GM12878 (cell line): Measurements from ENCODE around the gene SULF2. TPM values are rescaled to one million over a fixed set of nuclear protein-coding genes. Genes with fewer than 3 reads are reported as not detected.

Experiments
- ATAC-seq: fragments of 200-7000 bp; cut with Tn5 transposase; 3 replicates; pipeline ENCODE4 v1.9.1; 2020; ENCODE audit warnings: mild to moderate bottlenecking, moderate library complexity
- BruUV-seq: library from RNA; stranded (reverse); fragments of 400-500 nt; replicated peaks from 2 replicates; lab custom pipeline; 2021; lab: Mats Ljungman, UMichigan
- CTCF ChIA-PET: fragments of 300-600 bp; sonication (Branson Sonifier 250); formaldehyde crosslinking; extraction: SDS; loops from one replicate; lab custom pipeline; 2021; ENCODE audit warnings: inconsistent platforms; lab: Yijun Ruan, JAX
- POLR2A ChIA-PET: fragments of 350-600 bp; formaldehyde crosslinking; extraction: SDS; loops from one replicate; lab custom pipeline; 2021; ENCODE audit warnings: inconsistent platforms; lab: Charles Lee
- RAD21 ChIA-PET: fragments of 300-600 bp; sonication (Branson Sonifier 250); formaldehyde crosslinking; loops from one replicate; lab custom pipeline; 2023; ENCODE audit warnings: antibody characterized with exemption; ENCODE audit not compliant: unreplicated experiment; lab: Charles Lee
- SMC1A ChIA-PET: fragments of 300-600 bp; sonication (Branson Sonifier 250); formaldehyde crosslinking; loops from one replicate; lab custom pipeline; 2023; ENCODE audit not compliant: unreplicated experiment, uncharacterized antibody; lab: Charles Lee
- DNase-seq: peaks from one replicate; pipeline ENCODE4 v3.0.0-alpha.2; 2011; ENCODE audit warnings: low read depth, low spot score
- FAIRE-seq: peaks from 3 replicates; lab custom pipeline; 2011; peaks lifted over from hg19 to GRCh38; lab: Jason Lieb, UNC
- H2AFZ ChIP-seq: 2 replicates; pipeline ENCODE4 v1.6.0; 2011; ENCODE audit warnings: low read depth, low read length, control low read depth; ENCODE audit not compliant: control insufficient read depth
- H3K27ac ChIP-seq: 2 replicates; pipeline ENCODE4 v1.5.1; 2011; ENCODE audit warnings: control low read depth; ENCODE audit not compliant: control insufficient read depth, insufficient read depth
- H3K27me3 ChIP-seq, 2 experiments: replicated peaks in 1 of 2; 2 replicates each; pipeline versions ENCODE4 v1.6.0 to v1.6.1; 2011; ENCODE audit warnings: low read length in 1 of 2; ENCODE audit not compliant: control insufficient read depth in 2 of 2, insufficient read depth in 2 of 2
- H3K36me3 ChIP-seq, 2 experiments: 2 replicates each; pipeline ENCODE4 v1.5.1; 2011; ENCODE audit warnings: low read length in 1 of 2; ENCODE audit not compliant: control insufficient read depth in 2 of 2, insufficient read depth in 2 of 2
- H3K4me1 ChIP-seq: 2 replicates; pipeline ENCODE4 v1.6.1; 2011; ENCODE audit warnings: mild to moderate bottlenecking, low read length, moderate library complexity, mixed read lengths; ENCODE audit not compliant: control insufficient read depth, insufficient read depth
- H3K4me2 ChIP-seq: 2 replicates; pipeline ENCODE4 v1.6.0; 2011; ENCODE audit warnings: control low read depth; ENCODE audit not compliant: control insufficient read depth, insufficient read depth
- H3K4me3 ChIP-seq: fragments of 200-600 bp; sonication (generic); 2 replicates; pipeline ENCODE4 v1.5.1; 2016
- H3K79me2 ChIP-seq: 2 replicates; pipeline ENCODE4 v1.6.0; 2011; ENCODE audit warnings: low read length; ENCODE audit not compliant: control insufficient read depth, insufficient read depth
- H3K9ac ChIP-seq: 2 replicates; pipeline ENCODE4 v1.8.0; 2011; ENCODE audit warnings: low read length, control low read depth, mixed read lengths; ENCODE audit not compliant: control insufficient read depth, insufficient read depth
- H3K9me3 ChIP-seq: replicated peaks from 3 replicates; pipeline ENCODE4 v1.5.1; 2011; ENCODE audit warnings: mild to moderate bottlenecking, low read length; ENCODE audit not compliant: control insufficient read depth, insufficient read depth
- H4K20me1 ChIP-seq: 2 replicates; pipeline ENCODE4 v1.6.0; 2011; ENCODE audit not compliant: control insufficient read depth, insufficient read depth
- ATF7 ChIP-seq: fragments of 450-650 bp; IDR thresholded peaks from 2 replicates; pipeline ENCODE4 v1.6.1; 2016; ENCODE audit warnings: low read depth, mild to moderate bottlenecking
- BHLHE40 ChIP-seq, 2 experiments: fragments of 450-650 bp in 1 of 2; IDR thresholded peaks; 2 replicates each; pipeline ENCODE4 v1.6.1; 2011 to 2017; ENCODE audit warnings: low read depth in 2 of 2, borderline replicate concordance in 1 of 2, improper control_type of control experiment in 1 of 2, low read length in 1 of 2, mild to moderate bottlenecking in 1 of 2
- CHD2 ChIP-seq: IDR thresholded peaks from 2 replicates; pipeline ENCODE4 v1.6.1; 2011; ENCODE audit warnings: low read depth, low read length, improper control_type of control experiment, borderline replicate concordance
- ETV6 ChIP-seq, 2 experiments: fragments of 450-650 bp in 1 of 2; IDR thresholded peaks in 1 of 2; conservative IDR thresholded peaks in 1 of 2; 2 replicates each; pipeline ENCODE4 v1.6.1; 2014; ENCODE audit warnings: antibody characterized with exemption in 1 of 2, borderline replicate concordance in 1 of 2, low read depth in 1 of 2, mild to moderate bottlenecking in 1 of 2, moderate library complexity in 1 of 2
- HDGF ChIP-seq: fragments of 450-650 bp; IDR thresholded peaks from 2 replicates; pipeline ENCODE4 v1.6.1; 2016; ENCODE audit warnings: antibody characterized with exemption
- NR2F1 ChIP-seq: fragments of 450-650 bp; conservative IDR thresholded peaks from 2 replicates; pipeline ENCODE4 v1.6.1; 2017; ENCODE audit warnings: mild to moderate bottlenecking
- POLR2A ChIP-seq: IDR thresholded peaks from 2 replicates; pipeline ENCODE4 v1.6.1; 2011; ENCODE audit warnings: low read depth, mild to moderate bottlenecking, low read length
- POLR2AphosphoS2 ChIP-seq: IDR thresholded peaks from 2 replicates; pipeline ENCODE4 v1.6.1; 2011; ENCODE audit warnings: low read depth, mild to moderate bottlenecking, low read length, improper control_type of control experiment, moderate library complexity
- RUNX3 ChIP-seq: IDR thresholded peaks from 2 replicates; pipeline ENCODE4 v1.6.1; 2012; ENCODE audit warnings: low read length, inconsistent platforms
- SMC3 ChIP-seq: IDR thresholded peaks from 2 replicates; pipeline ENCODE4 v1.6.1; 2011; ENCODE audit warnings: low read length, improper control_type of control experiment, borderline replicate concordance
- SUZ12 ChIP-seq: fragments of 200-600 bp; sonication (generic); IDR thresholded peaks from one replicate; pipeline ENCODE4 v1.6.1; 2018; ENCODE audit warnings: antibody characterized with exemption, mild to moderate bottlenecking; ENCODE audit not compliant: unreplicated experiment
- TARDBP ChIP-seq: IDR thresholded peaks from 2 replicates; pipeline ENCODE4 v1.6.1; 2016; ENCODE audit warnings: borderline replicate concordance
- TCF7 ChIP-seq: IDR thresholded peaks from 2 replicates; pipeline ENCODE4 v1.6.1; 2014; ENCODE audit warnings: antibody characterized with exemption, borderline replicate concordance
- ZNF217 ChIP-seq: fragments of 450-650 bp; IDR thresholded peaks from 2 replicates; pipeline ENCODE4 v1.6.1; 2017; ENCODE audit warnings: antibody characterized with exemption, mild to moderate bottlenecking
- WGBS: methylation state at CpG from one replicate; pipeline ENCODE4 v1.1.6; 2016; ENCODE audit warnings: low lambda C conversion rate; ENCODE audit not compliant: insufficient replicate concordance, insufficient coverage; ENCODE audit errors: missing lambda C conversion rate; 5-methylcytosine and 5-hydroxymethylcytosine counted together
- in situ Hi-C: fragments of 300-500 bp; cut with MboI; formaldehyde crosslinking; loops from 9 replicates; pipeline ENCODE4 v1.14.3; 2018; ENCODE audit warnings: mixed read lengths
- intact Hi-C: fragments of 100-400 bp; cut with micrococcal nuclease; formaldehyde crosslinking; loops from one replicate; pipeline ENCODE4 v1.14.2; 2022; ENCODE audit not compliant: unreplicated experiment
- polyA plus RNA-seq, 11 experiments: library from polyadenylated mRNA; depleted of rRNA in 4 of 11; unstranded in 6 of 11; stranded (reverse) in 5 of 11; fragments of >200 nt; fragmentation: Nextera tagmentation in 4 of 11; fragmentation: Illumina TruSeq in 1 of 11; extraction: Ambion mirVana in 4 of 11; extraction: Trizol in 1 of 11; gene quantifications; 1 replicate in 1 of 11; 2 replicates in 10 of 11; pipeline versions ENCODE4 v1.2.1 to v1.2.3, GENCODE V29; 2011 to 2016; ENCODE audit warnings: inconsistent platforms in 2 of 11, missing spikeins in 2 of 11, low read depth in 1 of 11
- total RNA-seq, 4 experiments: library from RNA; depleted of rRNA in 3 of 4; stranded (reverse); fragments of >200 nt in 3 of 4; fragmentation: Illumina TruSeq in 1 of 4; extraction: Trizol in 1 of 4; gene quantifications; 2 replicates each; pipeline versions ENCODE4 v1.2.1 to v1.2.3, GENCODE V29; 2013 to 2021
- TF ChIP-seq, protein P1 (sequence below): fragments of 450-650 bp; IDR thresholded peaks from 2 replicates; pipeline ENCODE4 v1.6.1; 2017; ENCODE audit warnings: borderline replicate concordance

The SULF2 gene
- total and polyA plus RNA-seq, 10 of the 15 experiments (the other 5 are each of a cell fraction or from before 2014, with no cell fraction given), result 0.69 to 4.1 (median 1.6) TPM

- no peaks in the 10 kb centered on the region for H3K9me3 ChIP-seq
- no peak for TF ChIP-seq ZNF217
- TF ChIP-seq POLR2A, result peak; percentile 28; the same call in 1 of the 2 replicates
- no peak overlapping the region for H2AFZ ChIP-seq
- H3K27me3 ChIP-seq, result no peaks in the 10 kb centered on the region
- 54% methylated on average over 19 of the region's 19 CpGs for WGBS
- in situ Hi-C loops (no loop called here), intact Hi-C loops (no loop called here)
- POLR2A ChIA-PET, result no interaction called here
- H4K20me1 ChIP-seq, result no peaks in the 10 kb centered on the region
- FAIRE-seq (no peak), ATAC-seq (no peak; the same call in 2 of the 3 replicates), DNase-seq (no peak)
- H3K27ac ChIP-seq, result no peak overlapping the region
- CTCF ChIA-PET, result interaction anchor here (1.1 kb wide), 1 partner anchor 471 kb away, joined by 3 read pairs; no protein-coding TSS in a partner anchor
- peaks cover 3 to 7% of the 10 kb centered on the region in 2 experiments; a peak in 2 of 4 replicates for H3K36me3 ChIP-seq
- SMC1A ChIA-PET, result interaction anchor here (0.6 kb wide), 1 partner anchor 55 kb away, joined by 3 read pairs; no protein-coding TSS in a partner anchor
- BruUV-seq, result no TSS peak
- no peak overlapping the region for H3K4me3 ChIP-seq
- RAD21 ChIA-PET, result interaction anchor here (0.6 to 1.1 kb wide), 2 partner anchors 466 to 730 kb away, joined by 4 to 5 read pairs; no protein-coding TSS in a partner anchor
- H3K9ac ChIP-seq, result no peak overlapping the region
- no peaks in the 10 kb centered on the region for H3K4me1 ChIP-seq
- H3K79me2 ChIP-seq, result no peaks in the 10 kb centered on the region
- no peak overlapping the region for H3K4me2 ChIP-seq
Observed at GRCh38 chr20:47667531-47668312, 117.6 kb downstream of the SULF2 start.

DNA sequence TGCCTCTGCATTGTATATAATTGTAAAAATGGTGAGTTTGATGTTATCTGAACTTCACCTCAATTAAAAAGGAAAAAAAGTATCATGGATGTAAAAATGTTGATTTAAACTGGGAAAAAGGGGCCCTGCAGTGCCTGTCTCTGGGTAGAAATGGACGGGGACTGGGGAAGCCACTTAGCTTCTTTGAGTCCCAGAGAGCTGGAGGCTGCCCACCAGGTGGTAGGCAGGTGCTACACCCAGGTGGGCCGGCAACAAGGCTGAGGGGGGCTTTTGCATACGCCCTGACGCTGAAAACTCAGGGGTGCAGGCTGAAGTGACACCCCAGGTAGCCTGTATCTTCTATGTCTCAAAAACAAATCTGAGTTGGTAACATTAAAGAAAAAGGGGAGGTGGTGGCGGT, 118.2 kb downstream of the SULF2 start:
- in situ Hi-C loops, result no loop called here
- H2AFZ ChIP-seq, result no peak overlapping the region
- H3K36me3 ChIP-seq, result peaks cover 5 to 12% of the 10 kb centered on the region in 2 experiments; a peak in 3 of 4 replicates
- H3K4me3 ChIP-seq, result no peak overlapping the region
- no peaks in the 10 kb centered on the region for H3K4me1 ChIP-seq
- POLR2A ChIA-PET, result no interaction called here
- H3K9me3 ChIP-seq, result no peaks in the 10 kb centered on the region
- no peak overlapping the region for H3K27ac ChIP-seq
- WGBS, result 85% methylated on average over 5 of the region's 5 CpGs
- H3K79me2 ChIP-seq, result no peaks in the 10 kb centered on the region
- no peak for FAIRE-seq
- SMC1A ChIA-PET, result no interaction called here
- H3K9ac ChIP-seq, result no peak overlapping the region
- no peak overlapping the region for H3K4me2 ChIP-seq
- CTCF ChIA-PET, result no interaction called here
- no peaks in the 10 kb centered on the region for H3K27me3 ChIP-seq
- no peaks in the 10 kb centered on the region for H4K20me1 ChIP-seq
- TSS peak; percentile 15 for BruUV-seq
- intact Hi-C loops, result no loop called here
- no peak for ATAC-seq
- RAD21 ChIA-PET, result no interaction called here
- no peak for DNase-seq
- no peak for TF ChIP-seq POLR2AphosphoS2
- no peak for TF ChIP-seq BHLHE40 (IDR thresholded peaks at IDR 0.05; ENCODE audit: borderline replicate concordance in 1 of 2, low read depth in 2 of 2, low read length in 1 of 2)
- no peak for TF ChIP-seq RUNX3
- no peak for TF ChIP-seq TCF7
- TF ChIP-seq HDGF, result no peak
- no peak for TF ChIP-seq ATF7
- no peak for TF ChIP-seq NR2F1
- TF ChIP-seq, protein P1, sequence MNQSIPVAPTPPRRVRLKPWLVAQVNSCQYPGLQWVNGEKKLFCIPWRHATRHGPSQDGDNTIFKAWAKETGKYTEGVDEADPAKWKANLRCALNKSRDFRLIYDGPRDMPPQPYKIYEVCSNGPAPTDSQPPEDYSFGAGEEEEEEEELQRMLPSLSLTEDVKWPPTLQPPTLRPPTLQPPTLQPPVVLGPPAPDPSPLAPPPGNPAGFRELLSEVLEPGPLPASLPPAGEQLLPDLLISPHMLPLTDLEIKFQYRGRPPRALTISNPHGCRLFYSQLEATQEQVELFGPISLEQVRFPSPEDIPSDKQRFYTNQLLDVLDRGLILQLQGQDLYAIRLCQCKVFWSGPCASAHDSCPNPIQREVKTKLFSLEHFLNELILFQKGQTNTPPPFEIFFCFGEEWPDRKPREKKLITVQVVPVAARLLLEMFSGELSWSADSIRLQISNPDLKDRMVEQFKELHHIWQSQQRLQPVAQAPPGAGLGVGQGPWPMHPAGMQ, result no peak
- no peak for TF ChIP-seq CHD2
- no peak for TF ChIP-seq TARDBP
- no peak for TF ChIP-seq SUZ12
- TF ChIP-seq SMC3, result no peak
- TF ChIP-seq ETV6 (conservative IDR thresholded peaks at IDR 0.05 in 1 of 2, IDR thresholded peaks at IDR 0.05 in 1 of 2; ENCODE audit: borderline replicate concordance in 1 of 2, low read depth in 1 of 2), result no peak
